Measurements from ENCODE around the gene LLGL2.

Gene LLGL2

DNA sequence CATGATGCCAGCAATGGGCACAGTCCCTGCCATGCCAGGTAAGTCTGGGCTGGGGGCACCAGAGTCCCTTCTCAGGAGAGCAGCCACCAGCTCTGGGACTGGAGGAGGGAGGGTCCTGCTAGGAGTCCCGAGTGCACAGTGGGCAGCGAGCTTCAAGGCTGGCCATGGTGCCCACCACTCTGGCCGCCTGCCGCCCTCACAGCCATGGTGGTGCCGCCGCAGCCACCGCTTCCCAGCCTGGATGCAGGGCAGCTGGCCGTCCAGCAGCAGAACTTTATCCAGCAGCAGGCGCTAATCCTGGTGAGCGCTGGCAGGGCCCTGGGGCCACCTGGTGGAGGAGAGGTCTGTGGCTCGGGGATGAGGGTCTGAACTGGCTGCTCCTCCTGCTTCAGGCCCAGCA lies 89.8 kb downstream of the LLGL2 start:
- TF ChIP-seq, protein P1, sequence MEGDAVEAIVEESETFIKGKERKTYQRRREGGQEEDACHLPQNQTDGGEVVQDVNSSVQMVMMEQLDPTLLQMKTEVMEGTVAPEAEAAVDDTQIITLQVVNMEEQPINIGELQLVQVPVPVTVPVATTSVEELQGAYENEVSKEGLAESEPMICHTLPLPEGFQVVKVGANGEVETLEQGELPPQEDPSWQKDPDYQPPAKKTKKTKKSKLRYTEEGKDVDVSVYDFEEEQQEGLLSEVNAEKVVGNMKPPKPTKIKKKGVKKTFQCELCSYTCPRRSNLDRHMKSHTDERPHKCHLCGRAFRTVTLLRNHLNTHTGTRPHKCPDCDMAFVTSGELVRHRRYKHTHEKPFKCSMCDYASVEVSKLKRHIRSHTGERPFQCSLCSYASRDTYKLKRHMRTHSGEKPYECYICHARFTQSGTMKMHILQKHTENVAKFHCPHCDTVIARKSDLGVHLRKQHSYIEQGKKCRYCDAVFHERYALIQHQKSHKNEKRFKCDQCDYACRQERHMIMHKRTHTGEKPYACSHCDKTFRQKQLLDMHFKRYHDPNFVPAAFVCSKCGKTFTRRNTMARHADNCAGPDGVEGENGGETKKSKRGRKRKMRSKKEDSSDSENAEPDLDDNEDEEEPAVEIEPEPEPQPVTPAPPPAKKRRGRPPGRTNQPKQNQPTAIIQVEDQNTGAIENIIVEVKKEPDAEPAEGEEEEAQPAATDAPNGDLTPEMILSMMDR (IDR thresholded peaks at IDR 0.05; ENCODE audit: borderline replicate concordance, control extremely low read depth, extremely low read depth, insufficient read depth, missing control alignments): no peak
- in situ Hi-C loops (cut with MboI; ENCODE audit: low sequenced_read_pairs, unreplicated experiment): loop anchor here (10.0 kb wide), 1 partner anchor 130 kb away; no protein-coding TSS in a partner anchor
- no peak for DNase-seq (ENCODE audit: low spot score)

DNA sequence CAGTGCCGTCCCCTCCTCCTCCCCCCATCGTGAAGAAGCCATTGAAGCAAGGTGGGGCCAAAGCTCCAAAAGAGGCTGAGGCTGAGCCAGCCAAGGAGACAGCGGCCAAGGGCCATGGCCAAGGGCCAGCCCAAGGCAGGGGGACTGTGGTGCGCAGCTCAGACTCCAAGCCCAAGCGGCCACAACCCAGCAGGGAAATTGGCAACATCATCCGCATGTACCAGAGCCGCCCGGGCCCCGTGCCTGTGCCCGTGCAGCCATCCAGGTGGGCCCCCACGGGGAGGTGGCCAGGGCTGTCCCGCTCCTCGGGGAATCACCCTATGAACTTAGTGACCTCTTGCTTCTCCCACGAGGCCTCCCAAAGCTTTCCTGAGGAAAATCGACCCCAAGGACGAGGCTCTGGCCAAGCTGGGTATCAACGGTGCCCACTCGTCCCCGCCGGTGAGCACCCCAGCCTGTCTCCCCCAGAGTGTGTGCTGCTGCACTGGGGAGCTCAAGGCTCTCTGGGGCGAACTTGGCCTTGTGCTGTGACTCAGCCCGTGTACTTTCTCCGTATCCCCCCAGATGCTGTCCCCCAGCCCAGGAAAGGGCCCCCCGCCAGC lies 91.1 kb downstream of the LLGL2 start:
- DNase-seq (ENCODE audit: low spot score): no peak
- TF ChIP-seq, protein P1 (IDR thresholded peaks at IDR 0.05; ENCODE audit: borderline replicate concordance, control extremely low read depth, extremely low read depth, insufficient read depth, missing control alignments): no peak
- in situ Hi-C loops (cut with MboI; ENCODE audit: low sequenced_read_pairs, unreplicated experiment): loop anchor here (10.0 kb wide), 1 partner anchor 128 kb away; no protein-coding TSS in a partner anchor

DNA sequence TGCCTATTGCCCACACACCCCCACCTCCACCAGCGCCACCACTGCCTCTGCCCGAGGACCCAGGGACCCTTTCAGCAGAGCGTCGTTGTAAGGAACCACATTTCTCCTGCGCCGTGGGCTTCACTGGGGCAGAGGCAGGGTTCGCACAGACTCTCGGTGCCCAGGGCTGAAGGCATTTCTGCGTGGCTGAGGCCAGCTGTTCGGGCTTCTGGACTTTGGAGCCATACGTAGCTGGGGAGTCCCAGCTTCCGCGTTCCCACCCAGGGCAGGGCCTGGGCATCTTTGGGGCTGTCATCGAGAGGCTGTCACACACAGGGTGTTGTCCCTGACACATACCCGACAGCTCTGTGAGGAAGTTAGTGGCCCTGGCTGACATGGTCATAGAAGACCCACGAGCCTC lies 91.7 kb downstream of the LLGL2 start:
- no peak for DNase-seq (ENCODE audit: low spot score)
- in situ Hi-C loops (cut with MboI; ENCODE audit: low sequenced_read_pairs, unreplicated experiment): loop anchor here (10.0 kb wide), 1 partner anchor 128 kb away; no protein-coding TSS in a partner anchor
- TF ChIP-seq, protein P1 (IDR thresholded peaks at IDR 0.05; ENCODE audit: borderline replicate concordance, control extremely low read depth, extremely low read depth, insufficient read depth, missing control alignments): no peak

DNA sequence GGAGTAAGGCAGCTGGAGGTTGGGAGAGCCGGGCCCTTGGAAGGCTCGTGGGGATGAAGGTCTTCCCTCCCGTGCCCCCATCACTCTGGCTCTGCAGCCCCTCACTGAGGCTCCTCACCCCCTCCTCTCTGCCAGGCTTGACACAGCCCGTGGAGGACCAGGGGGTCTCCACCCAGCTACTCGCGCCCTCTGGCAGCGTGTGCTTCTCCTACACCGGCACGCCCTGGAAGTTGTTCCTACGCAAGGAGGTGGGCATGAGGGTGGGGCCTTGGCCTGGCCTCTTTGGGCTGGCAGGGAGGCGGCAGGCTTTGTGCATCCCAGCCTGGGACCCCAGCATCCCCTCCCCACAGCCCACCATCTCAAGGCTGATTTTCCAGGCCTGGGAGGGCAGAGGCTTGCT lies 92.2 kb downstream of the LLGL2 start:
- in situ Hi-C loops (cut with MboI; ENCODE audit: low sequenced_read_pairs, unreplicated experiment): loop anchor here (10.0 kb wide), 1 partner anchor 127 kb away; no protein-coding TSS in a partner anchor
- no peak for DNase-seq (ENCODE audit: low spot score)
- TF ChIP-seq, protein P1 (IDR thresholded peaks at IDR 0.05; ENCODE audit: borderline replicate concordance, control extremely low read depth, extremely low read depth, insufficient read depth, missing control alignments): no peak

DNA sequence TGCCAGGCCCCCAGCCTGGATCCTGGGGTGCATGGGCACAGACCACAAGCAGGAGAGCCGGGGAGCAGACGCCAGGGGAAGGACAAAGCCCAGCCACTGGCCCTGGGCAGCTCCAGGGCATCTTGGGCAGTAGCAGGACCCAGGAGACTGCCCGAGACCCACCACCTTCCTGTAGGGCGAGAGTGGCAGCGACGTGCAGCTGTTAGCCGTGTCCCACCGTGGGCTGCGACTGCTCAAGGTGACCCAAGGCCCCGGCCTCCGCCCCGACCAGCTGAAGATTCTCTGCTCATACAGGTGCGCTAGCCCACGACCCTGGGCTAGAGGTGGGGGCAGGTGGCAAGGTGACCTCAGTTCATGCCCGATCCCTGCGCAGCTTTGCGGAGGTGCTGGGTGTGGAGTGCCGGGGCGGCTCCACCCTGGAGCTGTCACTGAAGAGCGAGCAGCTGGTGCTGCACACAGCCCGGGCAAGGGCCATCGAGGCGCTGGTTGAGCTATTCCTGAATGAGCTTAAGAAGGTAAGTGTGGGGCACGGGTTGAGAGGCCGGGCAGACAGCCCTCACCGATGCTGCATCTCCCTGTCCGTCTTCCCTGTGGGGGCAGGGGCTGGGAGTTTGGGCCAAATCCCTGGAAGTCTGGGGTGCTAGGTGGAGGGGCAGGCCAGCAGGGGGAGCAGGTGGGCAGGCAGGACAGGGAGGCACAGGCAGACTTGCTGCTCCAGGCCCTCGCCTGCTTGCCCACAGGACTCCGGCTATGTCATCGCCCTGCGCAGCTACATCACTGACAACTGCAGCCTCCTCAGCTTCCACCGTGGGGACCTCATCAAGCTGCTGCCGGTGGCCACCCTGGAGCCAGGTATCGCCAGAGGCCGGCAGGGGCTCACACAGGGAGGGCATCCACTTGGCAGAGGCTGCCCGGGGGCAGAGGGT lies 94.3 kb downstream of the LLGL2 start:
- TF ChIP-seq, protein P1 (IDR thresholded peaks at IDR 0.05; ENCODE audit: borderline replicate concordance, control extremely low read depth, extremely low read depth, insufficient read depth, missing control alignments): no peak
- in situ Hi-C loops (cut with MboI; ENCODE audit: low sequenced_read_pairs, unreplicated experiment): loop anchor here (10.0 kb wide), 1 partner anchor 125 kb away; no protein-coding TSS in a partner anchor
- DNase-seq (ENCODE audit: low spot score): peak; percentile 64

DNA sequence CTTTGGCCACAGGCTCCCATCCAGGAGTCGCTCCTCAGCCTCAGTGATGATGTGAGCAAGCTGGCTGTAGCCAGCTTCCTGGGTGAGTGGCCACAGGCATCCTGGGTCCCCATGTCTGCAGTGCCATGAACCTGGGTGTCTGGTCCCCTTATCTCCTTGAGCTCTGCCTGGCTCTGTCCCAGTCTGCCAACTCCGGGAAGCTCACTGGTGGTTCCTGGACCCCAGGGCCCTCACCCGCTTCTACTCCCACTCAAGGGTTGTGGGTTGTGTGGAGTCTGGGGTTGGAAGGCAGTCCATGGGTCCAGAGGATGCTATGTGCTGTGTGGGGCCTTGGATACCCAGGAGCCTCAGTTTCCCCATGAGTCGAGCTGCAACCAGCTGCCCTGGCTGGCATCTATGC lies 96.0 kb downstream of the LLGL2 start:
- no peak for DNase-seq (ENCODE audit: low spot score)
- TF ChIP-seq, protein P1 (IDR thresholded peaks at IDR 0.05; ENCODE audit: borderline replicate concordance, control extremely low read depth, extremely low read depth, insufficient read depth, missing control alignments): no peak
- in situ Hi-C loops (cut with MboI; ENCODE audit: low sequenced_read_pairs, unreplicated experiment): no loop called here

Measured in GM13976 (cell line).